Type B pancreatic cell (in vitro differentiated cells): ENCODE data around the gene ZNF506. TPM values are rescaled to one million over a fixed set of nuclear protein-coding genes. Genes with fewer than 3 reads are reported as not detected.
"Not testable (repeated sequence)": the region's sequence is repeated elsewhere in the genome, so short reads cannot be mapped to it uniquely, and the experiment has no call there.

Experiments
- DNase-seq: peaks from one replicate; pipeline ENCODE4 v3.0.0; 2021; ENCODE audit warnings: mixed read lengths; ENCODE audit not compliant: unreplicated experiment; ENCODE audit errors: extremely low spot score
- H3K27ac Mint-ChIP-seq: 2 replicates; pipeline ENCODE4 v1.8.0; 2021; ENCODE audit warnings: mild to moderate bottlenecking, mixed read lengths
- H3K27me3 Mint-ChIP-seq: 2 replicates; pipeline ENCODE4 v1.8.0; 2021; ENCODE audit warnings: mixed read lengths
- H3K36me3 Mint-ChIP-seq: 2 replicates; pipeline ENCODE4 v1.8.0; 2021; ENCODE audit warnings: mixed read lengths
- H3K4me1 Mint-ChIP-seq: one replicate; pipeline ENCODE4 v1.8.0; 2021; ENCODE audit warnings: mixed read lengths; ENCODE audit not compliant: unreplicated experiment
- H3K4me3 Mint-ChIP-seq: 2 replicates; pipeline ENCODE4 v1.8.0; 2021; ENCODE audit warnings: mild to moderate bottlenecking, mixed read lengths
- H3K9me3 Mint-ChIP-seq: 2 replicates; pipeline ENCODE4 v1.8.0; 2021; ENCODE audit warnings: mixed read lengths
- CTCF ChIP-seq: fragments of 200-600 bp; sonication (generic); conservative IDR thresholded peaks from 2 replicates; pipeline ENCODE4 v1.5.0; 2021; ENCODE audit warnings: antibody characterized with exemption, mild to moderate bottlenecking
- total RNA-seq: library from RNA; stranded (reverse); gene quantifications from 2 replicates; pipeline ENCODE4 v1.2.1, GENCODE V29; 2021; ENCODE audit warnings: low replicate concordance

Gene ZNF506
- total RNA-seq, 1 donor from 2014 or later: 11.8 TPM

GRCh38 chr19:19823916-19824315 lies 2.4 kb upstream of the ZNF506 start:
- peaks cover 30% of the 10 kb centered on the region for H3K9me3 Mint-ChIP-seq
- H3K36me3 Mint-ChIP-seq: peaks cover 13% of the 10 kb centered on the region
- no peak overlapping the region for H3K27ac Mint-ChIP-seq
- H3K27me3 Mint-ChIP-seq: no peaks in the 10 kb centered on the region
- peak overlapping the region; percentile 17 for H3K4me3 Mint-ChIP-seq
- no peaks in the 10 kb centered on the region for H3K4me1 Mint-ChIP-seq
- no peak for TF ChIP-seq CTCF
- DNase-seq: no peak

GRCh38 chr19:19821976-19822375 lies 426 bp upstream of the ZNF506 start:
- not testable (repeated sequence) for DNase-seq, H3K27me3 Mint-ChIP-seq, H3K4me1 Mint-ChIP-seq
- Mint-ChIP-seq H3K9me3 (peaks cover 15% of the 10 kb centered on the region), H3K4me3 (peak overlapping the region; percentile 96), H3K27ac (peak overlapping the region; percentile 66), H3K36me3 (peaks cover 23% of the 10 kb centered on the region)

- peak overlapping the region; percentile 97 for H3K27ac Mint-ChIP-seq
- peak overlapping the region; percentile 96 for H3K4me3 Mint-ChIP-seq
- TF ChIP-seq CTCF: no peak
- DNase-seq: no peak
- H3K27me3 Mint-ChIP-seq: no peaks in the 10 kb centered on the region
- no peaks in the 10 kb centered on the region for H3K4me1 Mint-ChIP-seq
- peaks cover 25% of the 10 kb centered on the region for H3K36me3 Mint-ChIP-seq
- peaks cover 7% of the 10 kb centered on the region for H3K9me3 Mint-ChIP-seq
These were observed 703 bp downstream of the ZNF506 start for GRCh38 chr19:19820774-19821320.

- peaks cover 41% of the 10 kb centered on the region for H3K36me3 Mint-ChIP-seq
- H3K4me3 Mint-ChIP-seq: no peak overlapping the region
- H3K27ac Mint-ChIP-seq: no peak overlapping the region
- no peak for DNase-seq
- no peaks in the 10 kb centered on the region for H3K27me3 Mint-ChIP-seq
- TF ChIP-seq CTCF: no peak
- no peaks in the 10 kb centered on the region for H3K4me1 Mint-ChIP-seq
- peaks cover 5% of the 10 kb centered on the region for H3K9me3 Mint-ChIP-seq
These were observed 4.2 kb downstream of the ZNF506 start for GRCh38 chr19:19817357-19817756.

GRCh38 chr19:19816679-19817078 lies 4.9 kb downstream of the ZNF506 start:
- TF ChIP-seq CTCF: no peak
- Mint-ChIP-seq H3K27me3 (no peaks in the 10 kb centered on the region), H3K36me3 (peaks cover 41% of the 10 kb centered on the region), H3K4me3 (no peak overlapping the region), H3K9me3 (peaks cover 5% of the 10 kb centered on the region), H3K27ac (no peak overlapping the region), H3K4me1 (no peaks in the 10 kb centered on the region)
- no peak for DNase-seq

- H3K9me3 Mint-ChIP-seq, H3K27me3 Mint-ChIP-seq, H3K27ac Mint-ChIP-seq, DNase-seq, H3K4me1 Mint-ChIP-seq, H3K4me3 Mint-ChIP-seq: not testable (repeated sequence)
- H3K36me3 Mint-ChIP-seq: peaks cover 29% of the 10 kb centered on the region
These were observed 9.6 kb downstream of the ZNF506 start for GRCh38 chr19:19811999-19812398.

- Mint-ChIP-seq H3K36me3 (peaks cover 28% of the 10 kb centered on the region), H3K27ac (no peak overlapping the region), H3K4me1 (no peaks in the 10 kb centered on the region), H3K27me3 (no peaks in the 10 kb centered on the region), H3K4me3 (no peak overlapping the region), H3K9me3 (no peaks in the 10 kb centered on the region)
- no peak for DNase-seq
- no peak for TF ChIP-seq CTCF
These were observed 16.1 kb downstream of the ZNF506 start for GRCh38 chr19:19805480-19805879.
